Mesodermal cell (in vitro differentiated cells): ENCODE data around the gene CELSR1.

ENCODE experiments used
- H3K27ac ChIP-seq: 2 replicates; pipeline ENCODE4 v1.7.0; 2013; ENCODE audit warnings: mild to moderate bottlenecking, low read depth, low read length, moderate library complexity; ENCODE audit not compliant: severe bottlenecking
- H3K36me3 ChIP-seq: 2 replicates; pipeline ENCODE4 v1.7.1; 2013; ENCODE audit warnings: mild to moderate bottlenecking, low read length, moderate library complexity; ENCODE audit not compliant: control insufficient read depth, insufficient read depth
- H3K4me1 ChIP-seq: one replicate; pipeline ENCODE4 v1.7.1; 2013; ENCODE audit warnings: mild to moderate bottlenecking, low read length; ENCODE audit not compliant: insufficient read depth, control insufficient read depth, poor library complexity, severe bottlenecking
- H3K4me3 ChIP-seq: 2 replicates; pipeline ENCODE4 v1.7.0; 2013; ENCODE audit warnings: low read length, control low read depth, mild to moderate bottlenecking; ENCODE audit not compliant: insufficient read depth, poor library complexity, severe bottlenecking; ENCODE audit errors: extremely low read depth
- H3K9me3 ChIP-seq: 2 replicates; pipeline ENCODE4 v1.7.1; 2013; ENCODE audit warnings: mild to moderate bottlenecking, low read length, moderate library complexity; ENCODE audit not compliant: control insufficient read depth
- WGBS, 2 experiments: methylation state at CpG; one replicate each; pipeline ENCODE4 v1.1.5; 2013; ENCODE audit warnings: missing lambda C conversion rate in 2 of 2; ENCODE audit not compliant: insufficient coverage in 2 of 2; 5-methylcytosine and 5-hydroxymethylcytosine counted together

Gene CELSR1

GRCh38 chr22:46349681-46350080, 187.7 kb downstream of the CELSR1 start:
- H3K36me3 ChIP-seq = peaks cover 93% of the 10 kb centered on the region
- no peak overlapping the region for H3K4me3 ChIP-seq
- 87 to 88% methylated on average over 5 to 6 of the region's 6 CpGs for WGBS, 2 experiments
- no peaks in the 10 kb centered on the region for H3K4me1 ChIP-seq
- no peak overlapping the region for H3K27ac ChIP-seq
- H3K9me3 ChIP-seq = no peaks in the 10 kb centered on the region

GRCh38 chr22:46349238-46349637, 188.2 kb downstream of the CELSR1 start:
- Histone ChIP-seq H3K36me3 (peaks cover 93% of the 10 kb centered on the region), H3K4me1 (no peaks in the 10 kb centered on the region)
- WGBS, 2 experiments = 93 to 94% methylated on average over 16 to 18 of the region's 18 CpGs

GRCh38 chr22:46348099-46348695, 189.2 kb downstream of the CELSR1 start:
- Histone ChIP-seq H3K4me1 (no peaks in the 10 kb centered on the region), H3K9me3 (no peaks in the 10 kb centered on the region), H3K36me3 (peaks cover 95% of the 10 kb centered on the region), H3K27ac (no peak overlapping the region), H3K4me3 (no peak overlapping the region)
- WGBS, 2 experiments = 93 to 95% methylated on average over 14 of the region's 15 CpGs

More at GRCh38 chr22:46349238-46349637, 188.2 kb downstream of the CELSR1 start:
- no peaks in the 10 kb centered on the region for H3K9me3 ChIP-seq
- no peak overlapping the region for H3K27ac ChIP-seq
- no peak overlapping the region for H3K4me3 ChIP-seq

GRCh38 chr22:46347646-46348045, 189.8 kb downstream of the CELSR1 start:
- Histone ChIP-seq H3K9me3 (no peaks in the 10 kb centered on the region), H3K4me1 (no peaks in the 10 kb centered on the region), H3K4me3 (no peak overlapping the region), H3K27ac (no peak overlapping the region), H3K36me3 (peaks cover 95% of the 10 kb centered on the region)
- WGBS, 2 experiments = 88 to 97% methylated on average over 12 of the region's 12 CpGs

GRCh38 chr22:46346680-46347405, 190.6 kb downstream of the CELSR1 start:
- Histone ChIP-seq H3K9me3 (no peaks in the 10 kb centered on the region), H3K4me1 (no peaks in the 10 kb centered on the region), H3K27ac (no peak overlapping the region), H3K36me3 (peaks cover 96% of the 10 kb centered on the region), H3K4me3 (no peak overlapping the region)
- WGBS, 2 experiments = 94 to 96% methylated on average over 12 to 15 of the region's 19 CpGs

GRCh38 chr22:46340676-46341075, 196.7 kb downstream of the CELSR1 start:
- Histone ChIP-seq H3K9me3 (no peaks in the 10 kb centered on the region), H3K36me3 (peaks cover 87% of the 10 kb centered on the region), H3K4me1 (no peaks in the 10 kb centered on the region), H3K27ac (no peak overlapping the region), H3K4me3 (no peak overlapping the region)
- WGBS, 2 experiments = 95 to 96% methylated on average over 11 to 12 of the region's 13 CpGs

- Histone ChIP-seq H3K4me3 (no peak overlapping the region), H3K27ac (no peak overlapping the region), H3K9me3 (no peaks in the 10 kb centered on the region), H3K4me1 (no peaks in the 10 kb centered on the region), H3K36me3 (peaks cover 79% of the 10 kb centered on the region)
- WGBS, 2 experiments = 96 to 98% methylated on average over 4 to 5 of the region's 5 CpGs
Observed at GRCh38 chr22:46339956-46340355, 197.5 kb downstream of the CELSR1 start.

GRCh38 chr22:46338636-46339035, 198.8 kb downstream of the CELSR1 start:
- Histone ChIP-seq H3K27ac (no peak overlapping the region), H3K4me3 (no peak overlapping the region), H3K9me3 (no peaks in the 10 kb centered on the region), H3K4me1 (no peaks in the 10 kb centered on the region), H3K36me3 (peaks cover 66% of the 10 kb centered on the region)
- WGBS, 2 experiments = 92 to 98% methylated on average over 8 of the region's 8 CpGs

- H3K4me3 ChIP-seq = no peak overlapping the region
- no peaks in the 10 kb centered on the region for H3K4me1 ChIP-seq
- WGBS, 2 experiments = 97 to 98% methylated on average over 6 to 7 of the region's 9 CpGs
- H3K36me3 ChIP-seq = peaks cover 63% of the 10 kb centered on the region
- H3K9me3 ChIP-seq = no peaks in the 10 kb centered on the region
- H3K27ac ChIP-seq = no peak overlapping the region
Observed at GRCh38 chr22:46337870-46338269, 199.6 kb downstream of the CELSR1 start.

- peaks cover 59% of the 10 kb centered on the region for H3K36me3 ChIP-seq
- H3K27ac ChIP-seq = no peak overlapping the region
- no peaks in the 10 kb centered on the region for H3K9me3 ChIP-seq
- peak overlapping the region; percentile 92 for H3K4me3 ChIP-seq
- H3K4me1 ChIP-seq = no peaks in the 10 kb centered on the region
- 13 to 14% methylated on average over 38 to 39 of the region's 42 CpGs for WGBS, 2 experiments
Observed at GRCh38 chr22:46336119-46337078, 201.0 kb downstream of the CELSR1 start.
